OCI-LY7 (cell line): Measurements from ENCODE around the gene HDAC4. TPM values are rescaled to one million over a fixed set of nuclear protein-coding genes. Genes with fewer than 3 reads are reported as not detected.

Source experiments
- BruUV-seq: library from RNA; stranded (reverse); fragments of 400-500 nt; replicated peaks from 2 replicates; lab custom pipeline; 2021; lab: Mats Ljungman, UMichigan
- CTCF ChIA-PET: fragments of 300-600 bp; sonication (Branson Sonifier 250); formaldehyde crosslinking; loops from one replicate; lab custom pipeline; 2022; ENCODE audit warnings: antibody characterized with exemption; ENCODE audit not compliant: unreplicated experiment; lab: Charles Lee
- POLR2A ChIA-PET: fragments of 300-600 bp; sonication (Branson Sonifier 250); formaldehyde crosslinking; loops from one replicate; lab custom pipeline; 2022; ENCODE audit warnings: antibody characterized with exemption; lab: Charles Lee
- DNase-seq: peaks from one replicate; pipeline ENCODE4 v3.0.0-alpha.2; 2015; ENCODE audit warnings: low spot score
- H2AFZ ChIP-seq: fragments of 200-600 bp; sonication (generic), shearing (Covaris generic); 2 replicates; pipeline ENCODE4 v1.6.1; 2014; ENCODE audit warnings: mild to moderate bottlenecking, antibody characterized with exemption, low read length, moderate library complexity
- H3K27ac ChIP-seq: fragments of 200-600 bp; sonication (generic); 2 replicates; pipeline ENCODE4 v1.5.1; 2014; ENCODE audit warnings: mixed run types, low read depth, mild to moderate bottlenecking, moderate library complexity, low read length, inconsistent platforms; ENCODE audit not compliant: poor library complexity, severe bottlenecking
- H3K36me3 ChIP-seq: fragments of 200-600 bp; sonication (generic); 2 replicates; pipeline ENCODE4 v1.6.1; 2014; ENCODE audit warnings: mild to moderate bottlenecking, antibody characterized with exemption, low read length, moderate library complexity, mixed read lengths; ENCODE audit not compliant: insufficient read depth
- H3K4me1 ChIP-seq: fragments of 200-600 bp; sonication (generic); 2 replicates; pipeline ENCODE4 v1.5.1; 2014; ENCODE audit warnings: mild to moderate bottlenecking, low read length; ENCODE audit not compliant: insufficient read depth, poor library complexity, severe bottlenecking
- H3K4me2 ChIP-seq: fragments of 200-600 bp; sonication (generic); 2 replicates; pipeline ENCODE4 v1.6.1; 2014; ENCODE audit warnings: mild to moderate bottlenecking, low read length
- H3K4me3 ChIP-seq: fragments of 200-600 bp; sonication (generic); 2 replicates; pipeline ENCODE4 v1.5.1; 2014; ENCODE audit warnings: mild to moderate bottlenecking, low read depth, low read length; ENCODE audit not compliant: poor library complexity, severe bottlenecking
- H3K79me2 ChIP-seq: fragments of 200-600 bp; sonication (generic); 2 replicates; pipeline ENCODE4 v1.6.1; 2016; ENCODE audit warnings: low read depth, mild to moderate bottlenecking, low read length, moderate library complexity, mixed read lengths; ENCODE audit not compliant: insufficient read depth
- H3K9me2 ChIP-seq: fragments of 200-600 bp; sonication (generic); 2 replicates; pipeline ENCODE4 v1.6.1; 2016; ENCODE audit warnings: mild to moderate bottlenecking, low read length, mixed read lengths; ENCODE audit not compliant: insufficient read depth
- H3K9me3 ChIP-seq: fragments of 200-600 bp; sonication (generic); 2 replicates; pipeline ENCODE4 v1.6.1; 2014; ENCODE audit warnings: mild to moderate bottlenecking, mixed run types, low read length, mixed read lengths
- H4K20me1 ChIP-seq: fragments of 200-600 bp; sonication (generic); 2 replicates; pipeline ENCODE4 v1.6.1; 2014; ENCODE audit warnings: mild to moderate bottlenecking, antibody characterized with exemption, low read length, moderate library complexity, mixed read lengths; ENCODE audit not compliant: insufficient read depth
- CTCF ChIP-seq: fragments of 200-600 bp; sonication (generic); conservative IDR thresholded peaks from 2 replicates; pipeline ENCODE4 v1.5.1; 2014; ENCODE audit warnings: mild to moderate bottlenecking, antibody characterized with exemption, low read length, moderate library complexity, mixed read lengths
- EZH2phosphoT487 ChIP-seq: fragments of 200-600 bp; sonication (generic); IDR thresholded peaks from 2 replicates; pipeline ENCODE4 v1.6.1; 2018; ENCODE audit warnings: low read depth, borderline replicate concordance, mild to moderate bottlenecking, mixed run types, antibody characterized with exemption, low read length, moderate library complexity, mixed read lengths
- intact Hi-C: fragments of 100-400 bp; cut with micrococcal nuclease; formaldehyde crosslinking; loops from one replicate; pipeline ENCODE4 v1.10.0; 2022; ENCODE audit not compliant: unreplicated experiment
- total RNA-seq, 2 experiments: library from RNA; depleted of rRNA in 1 of 2; stranded (reverse); fragments of >200 nt in 1 of 2; shearing (Covaris generic) in 1 of 2; gene quantifications; 2 replicates each; pipeline ENCODE4 v1.2.3, GENCODE V29; 2014 to 2022

HDAC4 gene
- total RNA-seq, 2 experiments from 2014 or later, result 10.2 to 20.6 TPM

DNA sequence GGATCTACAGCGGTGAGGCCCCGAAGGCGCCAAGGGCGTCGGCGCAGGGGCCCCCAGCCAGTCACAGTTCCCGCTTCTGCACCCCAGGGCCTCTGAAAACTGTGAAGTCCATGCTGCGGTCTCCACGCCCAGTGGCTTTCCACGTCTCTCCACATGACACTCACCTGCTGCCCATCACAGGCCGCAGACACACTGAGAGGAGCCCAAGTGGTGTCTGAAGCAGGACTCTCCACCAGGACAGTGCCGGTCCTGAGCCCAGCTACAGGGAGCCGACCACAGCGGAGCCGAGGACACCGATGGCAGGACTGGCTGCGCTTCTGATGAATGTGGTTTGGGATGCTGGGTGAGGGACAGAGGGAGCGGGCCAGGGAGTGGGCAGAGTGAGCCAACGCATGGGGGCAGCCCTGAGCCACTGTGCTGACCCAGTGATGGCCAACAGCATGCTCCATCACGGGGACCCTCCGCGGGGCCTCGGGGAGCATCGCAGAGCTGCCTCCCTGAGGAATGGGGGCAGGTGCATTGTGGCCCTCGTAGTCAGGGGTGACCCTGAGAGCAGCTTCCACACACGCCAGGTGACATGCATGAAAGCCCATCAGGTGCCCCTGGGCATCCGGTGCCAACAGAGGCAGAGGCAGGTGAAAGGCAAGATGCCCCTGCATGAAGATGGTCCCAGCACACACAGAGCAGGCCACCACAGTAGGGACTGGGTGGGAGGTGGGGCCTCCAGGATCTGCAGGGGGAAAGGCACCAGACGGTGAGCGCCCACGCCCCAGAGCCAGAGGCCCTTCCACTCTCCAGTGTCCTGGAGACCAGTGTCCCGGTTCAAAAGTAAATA, 116.6 kb downstream of the HDAC4 start:
- TF ChIP-seq CTCF, result no peak
- no peak for TF ChIP-seq EZH2phosphoT487
- H2AFZ ChIP-seq, result no peak overlapping the region
- no peak for DNase-seq
- H3K9me2 ChIP-seq, result no peaks in the 10 kb centered on the region
- peaks cover 6% of the 10 kb centered on the region for H4K20me1 ChIP-seq
- H3K27ac ChIP-seq, result no peak overlapping the region
- no TSS peak for BruUV-seq
- H3K79me2 ChIP-seq, result no peaks in the 10 kb centered on the region
- H3K4me1 ChIP-seq, result no peaks in the 10 kb centered on the region
- H3K4me2 ChIP-seq, result no peak overlapping the region
- POLR2A ChIA-PET, result no interaction called here
- H3K9me3 ChIP-seq, result no peaks in the 10 kb centered on the region
- CTCF ChIA-PET, result no interaction called here
- no peaks in the 10 kb centered on the region for H3K36me3 ChIP-seq
- intact Hi-C loops, result no loop called here
- no peak overlapping the region for H3K4me3 ChIP-seq

DNA sequence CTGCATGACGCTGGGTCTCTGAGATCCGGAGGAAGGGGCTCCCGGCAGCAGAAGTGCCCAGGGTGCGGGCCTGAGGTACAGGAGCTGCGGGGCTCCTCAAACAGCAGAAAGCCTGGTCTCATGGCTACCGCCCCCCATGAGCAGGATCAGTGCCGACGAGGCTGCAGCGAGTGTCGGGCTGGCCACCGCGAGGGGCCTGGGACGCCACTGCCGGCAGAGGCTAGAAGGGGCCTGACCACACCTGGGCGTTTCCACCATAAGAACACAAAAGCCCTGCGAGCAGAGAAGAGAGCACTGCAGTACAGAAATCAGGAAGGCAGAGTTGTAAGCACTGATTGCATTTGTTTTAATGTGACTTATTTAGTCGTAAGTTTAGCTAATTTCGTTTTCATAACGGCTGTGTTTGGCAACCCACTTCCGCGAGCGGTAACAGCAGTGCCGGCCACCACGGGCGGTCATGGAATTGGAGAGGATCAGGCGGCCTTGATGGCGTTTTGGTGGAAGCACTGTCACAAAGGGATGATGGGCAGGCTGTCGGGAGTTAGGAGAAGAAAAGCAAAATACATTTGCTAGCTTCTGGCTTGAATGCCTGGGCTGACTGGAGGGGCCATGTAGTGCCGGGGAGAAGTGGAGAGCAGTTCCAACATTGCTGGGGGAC, 117.4 kb downstream of the HDAC4 start:
- intact Hi-C loops, result no loop called here

More for the DNA sequence above, 117.4 kb downstream of the HDAC4 start:
- H3K27ac ChIP-seq, result no peak overlapping the region
- ChIA-PET CTCF (no interaction called here), POLR2A (no interaction called here)
- DNase-seq, result no peak
- no peak overlapping the region for H3K4me2 ChIP-seq
- no peaks in the 10 kb centered on the region for H3K79me2 ChIP-seq
- no peaks in the 10 kb centered on the region for H3K36me3 ChIP-seq
- no peak overlapping the region for H2AFZ ChIP-seq
- BruUV-seq, result no TSS peak
- no peaks in the 10 kb centered on the region for H3K4me1 ChIP-seq
- H4K20me1 ChIP-seq, result no peaks in the 10 kb centered on the region
- H3K4me3 ChIP-seq, result no peak overlapping the region
- H3K9me3 ChIP-seq, result no peaks in the 10 kb centered on the region
- H3K9me2 ChIP-seq, result no peaks in the 10 kb centered on the region
- TF ChIP-seq CTCF (no peak), EZH2phosphoT487 (no peak)
